Measurements from ENCODE around the gene C5orf34.
"Not testable (repeated sequence)": the region's sequence is repeated elsewhere in the genome, so short reads cannot be mapped to it uniquely, and the experiment has no call there.

Gene C5orf34

GRCh38 chr5:43514025-43514424, 923 bp downstream of the C5orf34 start:
- DNase-seq = no peak

DNA sequence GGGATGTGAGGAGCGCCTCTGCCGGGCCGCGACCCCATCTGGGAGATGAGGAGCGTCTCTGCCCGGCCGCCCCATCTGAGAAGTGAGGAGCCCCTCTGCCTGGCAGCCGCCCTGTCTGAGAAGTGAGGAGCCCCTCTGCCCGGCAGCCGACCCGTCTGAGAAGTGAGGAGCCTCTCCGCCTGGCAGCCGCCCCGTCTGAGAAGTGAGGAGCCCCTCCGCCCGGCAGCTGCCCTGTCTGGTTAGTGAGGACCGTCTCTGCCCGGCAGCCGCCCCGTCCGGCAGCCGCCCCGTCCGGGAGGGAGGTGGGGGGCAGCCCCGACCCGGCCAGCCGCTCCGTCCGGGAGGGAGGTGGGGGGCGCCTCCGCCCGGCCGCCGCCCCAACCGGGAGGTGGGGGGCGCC, 3.9 kb downstream of the C5orf34 start:
- not testable (repeated sequence) for DNase-seq

DNA sequence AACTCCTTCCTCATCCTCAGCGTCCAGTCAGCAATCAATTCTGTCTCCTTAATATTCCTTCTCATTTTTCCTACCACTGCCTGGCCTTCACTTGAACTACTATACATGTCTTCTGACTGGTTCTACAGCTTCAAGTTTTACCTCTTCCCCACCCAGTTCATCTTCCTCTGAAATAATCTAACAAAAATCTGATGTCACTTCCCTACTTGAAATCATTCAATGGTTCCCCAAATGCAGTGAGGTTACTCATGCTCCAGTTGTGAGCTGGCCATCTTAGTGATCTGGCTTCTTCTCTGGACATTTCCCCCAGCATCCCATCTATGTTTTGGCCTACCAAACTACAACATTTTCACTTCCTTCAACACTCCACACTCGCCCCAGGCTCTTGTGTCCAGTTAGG, 16.4 kb downstream of the C5orf34 start:
- no peak for DNase-seq

DNA sequence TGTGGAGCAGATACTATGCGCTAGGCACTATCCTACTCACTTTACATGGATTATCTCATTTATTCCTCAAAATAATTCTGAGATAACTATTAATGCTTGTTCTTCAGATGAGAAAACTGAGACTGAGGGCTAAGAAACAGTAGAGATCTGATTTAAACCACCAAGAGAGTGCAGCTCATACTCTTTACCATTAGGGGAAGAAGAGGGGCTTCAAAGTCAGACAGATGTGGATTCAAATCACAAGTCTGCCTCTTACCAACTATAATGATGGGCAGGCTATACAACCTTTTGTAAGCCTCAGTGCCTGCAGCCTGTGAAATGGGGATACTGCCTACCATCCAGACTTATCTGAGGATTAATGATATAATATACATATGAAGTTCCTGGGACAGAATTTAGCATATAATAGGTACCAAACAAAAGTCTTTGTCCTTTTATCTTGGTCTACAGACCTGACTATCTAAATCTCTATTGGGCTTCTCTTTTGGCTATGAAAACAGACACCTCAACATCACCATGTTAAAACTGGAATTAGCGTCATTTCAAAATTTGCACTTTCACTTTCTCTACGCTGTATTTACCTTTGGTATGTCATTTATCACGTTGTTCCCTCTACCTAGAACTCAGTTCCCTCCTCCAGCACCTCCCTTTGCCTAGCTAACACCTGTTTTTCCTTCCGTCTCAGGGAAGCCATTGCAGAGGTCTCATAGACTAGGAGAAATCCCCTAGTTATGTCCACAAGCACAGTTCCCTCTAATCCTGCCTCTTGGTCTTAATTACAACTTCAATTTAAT, 17.4 kb downstream of the C5orf34 start:
- no peak for DNase-seq

GRCh38 chr5:43491326-43491725, 23.6 kb downstream of the C5orf34 start:
- no peak for DNase-seq

DNA sequence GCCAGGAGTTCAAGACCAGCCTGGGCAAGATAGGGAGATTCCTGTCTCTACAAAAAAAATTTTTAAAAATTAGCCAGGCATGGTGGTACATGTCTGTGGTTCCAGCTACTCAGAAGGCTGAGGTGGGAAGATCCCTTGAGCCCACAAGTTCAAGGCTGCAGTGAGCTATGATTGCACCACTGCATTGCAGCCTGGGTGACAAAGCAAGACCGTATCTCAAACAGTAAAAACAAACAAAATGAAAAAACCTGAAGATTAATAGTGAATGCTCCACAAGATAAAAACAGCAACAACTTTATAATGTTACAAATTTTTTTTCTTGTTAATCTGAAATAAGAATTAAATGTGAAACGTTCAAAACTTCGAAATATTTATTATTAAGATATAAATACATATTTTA, 28.6 kb downstream of the C5orf34 start:
- no peak for DNase-seq

DNA sequence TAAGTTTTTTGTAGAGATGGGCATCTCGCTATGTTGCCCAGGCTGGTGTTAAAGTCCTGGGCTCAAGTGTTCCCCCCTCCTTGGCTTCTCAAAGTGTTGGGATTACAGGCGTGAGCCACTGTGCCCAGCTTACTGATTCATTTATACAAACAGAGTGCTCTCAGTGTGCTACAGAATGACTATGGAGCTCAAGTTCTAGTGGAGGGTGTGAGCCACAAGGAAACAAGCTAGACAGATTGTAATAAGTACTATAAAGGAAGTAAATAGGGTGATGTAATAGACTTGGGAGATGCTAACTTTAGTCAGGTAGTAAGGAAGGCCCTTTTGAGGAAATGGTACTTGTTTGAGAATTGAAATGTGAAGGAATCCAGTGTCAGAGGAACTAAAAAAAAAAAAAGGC, 29.5 kb downstream of the C5orf34 start:
- no peak for DNase-seq

DNA sequence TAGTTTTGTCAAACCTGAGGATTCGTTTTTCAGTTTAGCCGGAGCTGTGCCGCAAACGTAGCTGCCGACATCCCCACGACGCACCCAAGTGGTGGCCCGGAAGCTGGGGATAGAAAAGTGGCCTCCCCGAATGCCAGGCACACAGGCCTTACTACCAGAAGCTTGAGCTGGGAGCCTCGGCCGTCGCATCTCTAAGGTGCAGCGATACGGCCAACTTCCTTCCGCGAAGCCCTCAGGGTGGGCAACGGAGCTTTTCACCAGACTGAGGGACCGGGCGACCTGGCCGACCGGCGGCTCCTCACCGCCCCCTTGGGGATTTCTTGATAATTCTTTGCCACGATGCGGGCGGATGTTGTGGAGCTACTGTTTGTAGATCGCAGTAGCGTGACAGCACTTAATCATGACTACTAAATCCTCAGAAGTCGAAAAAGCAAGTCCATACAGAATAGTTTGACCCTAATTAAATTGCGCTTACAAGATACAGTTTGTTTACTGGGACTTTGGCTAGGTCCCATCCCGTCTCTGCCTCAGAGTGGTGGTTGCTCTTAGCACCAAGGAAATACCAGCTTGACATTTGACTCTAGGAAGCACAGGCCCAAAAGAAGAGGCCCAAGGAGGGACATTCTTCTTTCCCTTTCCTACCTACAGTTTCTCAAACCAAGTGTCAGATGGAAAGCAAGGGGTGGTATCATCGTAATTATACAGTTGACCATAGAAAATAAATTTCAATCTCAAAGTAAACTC, 30.7 kb downstream of the C5orf34 start:
- DNase-seq = peak; percentile 45 to 79 (median 70)

- peak; percentile 52 to 80 (median 72) for DNase-seq
Measured at GRCh38 chr5:43483298-43484105, 31.4 kb downstream of the C5orf34 start, which contains the start of gene TMEM267. TSS of gene TMEM267 (minus strand) at chr5:43483865. CDS start at chr5:43453969, 29,896 bp downstream.

GRCh38 chr5:43482490-43483297, 32.3 kb downstream of the C5orf34 start:
- DNase-seq = no peak

DNA sequence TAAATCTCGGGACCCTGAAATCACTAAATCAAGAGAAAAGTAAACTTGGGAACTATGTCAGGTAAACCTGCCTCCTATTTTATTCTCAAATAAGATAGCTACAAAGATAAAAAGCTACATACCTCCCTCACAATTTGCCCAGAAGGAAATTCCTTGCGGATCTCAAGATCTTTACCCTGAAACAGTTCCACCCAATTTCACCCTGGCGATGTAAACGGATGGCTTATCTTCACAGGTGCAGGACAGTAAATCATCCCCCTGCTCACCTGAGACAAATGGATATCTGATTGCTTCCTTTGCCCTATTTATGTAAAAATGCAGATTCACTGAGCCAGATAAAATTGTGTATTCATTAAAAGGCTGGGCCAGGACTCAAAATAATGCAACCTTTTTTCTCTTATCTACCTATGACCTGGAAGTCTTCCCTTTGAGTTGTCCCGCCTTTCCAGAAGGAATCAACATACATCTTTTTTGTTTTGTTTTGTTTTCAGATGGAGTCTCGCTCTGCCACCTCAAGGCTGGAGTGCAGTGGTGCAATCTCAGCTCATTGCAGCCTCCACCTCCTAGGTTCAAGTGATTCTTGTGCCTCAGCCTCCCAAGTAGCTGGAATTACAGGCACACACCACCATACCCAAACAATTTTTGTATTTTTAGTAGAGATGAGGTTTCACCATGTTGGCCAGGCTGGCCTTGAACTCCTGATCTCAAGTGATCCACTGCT, 45.1 kb downstream of the C5orf34 start:
- no peak for DNase-seq

DNA sequence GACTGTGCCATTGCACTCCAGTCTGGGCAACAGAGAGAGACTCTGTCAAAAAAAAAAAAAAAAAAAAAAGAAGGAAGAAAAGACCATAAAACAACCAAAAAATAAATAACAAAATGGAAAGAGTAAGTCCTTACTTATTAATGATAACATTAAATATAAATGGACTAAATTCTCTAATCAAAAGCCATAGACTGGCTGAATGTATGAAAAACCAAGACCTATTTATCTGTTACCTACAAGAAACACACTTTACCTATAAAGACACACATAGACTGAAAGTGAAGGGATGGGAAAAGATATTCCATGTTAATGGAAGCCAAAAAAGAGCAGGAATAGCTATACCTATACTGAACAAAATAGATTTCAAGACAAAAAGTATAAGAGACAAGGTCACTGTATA, 47.8 kb downstream of the C5orf34 start:
- no peak for DNase-seq

- not testable (repeated sequence) for DNase-seq
Measured at GRCh38 chr5:43465455-43465854, 49.5 kb downstream of the C5orf34 start.

DNA sequence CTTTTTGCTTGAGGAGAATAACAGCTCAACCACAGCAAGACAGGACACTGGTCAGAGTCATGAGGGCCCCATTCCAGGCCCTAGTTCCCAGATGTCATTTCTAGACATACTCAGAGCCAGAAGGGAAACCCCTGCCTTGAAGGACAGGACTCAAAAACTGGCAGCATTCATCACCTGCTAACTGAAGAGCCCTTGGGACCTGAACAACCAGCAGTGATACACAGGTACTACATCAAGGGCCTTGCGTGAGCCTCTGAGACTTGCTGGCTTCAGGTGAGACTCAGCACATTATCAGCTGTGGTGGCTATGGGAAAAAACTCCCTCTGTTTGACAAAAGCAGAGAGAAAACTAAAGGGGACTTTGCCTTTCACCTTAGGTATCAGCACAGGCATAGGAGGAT, 53.9 kb downstream of the C5orf34 start:
- DNase-seq = no peak

DNA sequence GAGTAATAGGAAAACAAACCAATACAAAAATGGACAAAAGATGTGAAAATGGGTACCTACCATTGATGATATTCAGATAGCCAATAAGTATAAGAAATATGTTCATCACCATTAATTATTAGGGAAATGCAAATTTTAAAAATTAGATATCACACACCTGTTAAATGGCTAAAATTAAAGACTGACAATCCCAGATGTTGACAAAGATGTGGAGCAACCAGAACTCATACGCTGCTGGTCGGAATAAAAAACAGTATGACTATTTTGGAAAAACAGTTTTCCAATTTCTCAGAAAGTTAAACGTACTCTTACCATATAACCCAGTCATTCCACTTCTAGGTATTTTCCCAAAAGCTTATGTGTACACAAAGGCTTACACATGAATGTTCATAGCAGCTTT, 58.4 kb downstream of the C5orf34 start:
- no peak for DNase-seq

- DNase-seq = not testable (repeated sequence)
Measured at GRCh38 chr5:43441575-43441974, 73.4 kb downstream of the C5orf34 start.

GRCh38 chr5:43437062-43437660, 77.8 kb downstream of the C5orf34 start:
- no peak for DNase-seq
